Keratinocyte (primary cell): ENCODE results near the gene UBE2D3.

ENCODE experiments used
- CTCF ChIP-seq, 3 experiments: IDR thresholded peaks in 1 of 3; conservative IDR thresholded peaks in 1 of 3; optimal IDR thresholded peaks in 1 of 3; 2 replicates in 2 of 3; 3 replicates in 1 of 3; pipeline versions ENCODE3 to v1.5.1; 2011; ENCODE audit warnings: low read length in 3 of 3, mild to moderate bottlenecking in 3 of 3, moderate library complexity in 2 of 3, control low read depth in 1 of 3, inconsistent platforms in 1 of 3; ENCODE audit not compliant: insufficient read depth in 2 of 3; ENCODE audit errors: extremely low read depth in 1 of 3
- EZH2 ChIP-seq: IDR thresholded peaks from one replicate; pipeline ENCODE4 v1.6.1; 2012; ENCODE audit warnings: inconsistent platforms, mild to moderate bottlenecking, low read length, moderate library complexity

DNA sequence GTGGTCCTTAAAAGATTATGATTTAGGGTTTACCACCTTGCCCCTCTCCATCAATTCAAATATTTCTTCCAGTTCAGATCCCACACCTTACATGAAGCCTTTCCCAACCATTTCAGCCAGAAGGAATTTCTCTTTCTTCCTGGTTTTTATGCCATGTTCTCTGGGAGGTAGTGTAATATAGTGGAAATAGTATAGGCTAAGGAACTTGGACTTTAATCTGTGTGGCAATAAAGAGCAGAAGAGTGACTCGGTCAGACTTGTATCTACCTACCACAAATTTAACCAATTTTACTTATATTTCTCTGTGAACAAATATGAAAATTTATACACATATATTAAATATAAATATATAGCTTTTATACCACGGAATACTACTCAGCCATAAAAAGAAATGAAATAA lies 23.0 kb upstream of the UBE2D3 start:
- TF ChIP-seq CTCF (optimal IDR thresholded peaks at IDR 0.05 in 1 of 3, IDR thresholded peaks at IDR 0.05 in 1 of 3, conservative IDR thresholded peaks at IDR 0.05 in 1 of 3; ENCODE audit: extremely low read depth in 1 of 3, insufficient read depth in 2 of 3, low read length in 3 of 3) (no peak), EZH2 (no peak)
